ENCODE results near the gene SLC16A9.
"Not testable (repeated sequence)": the region's sequence is repeated elsewhere in the genome, so short reads cannot be mapped to it uniquely, and the experiment has no call there.

The SLC16A9 gene

DNA sequence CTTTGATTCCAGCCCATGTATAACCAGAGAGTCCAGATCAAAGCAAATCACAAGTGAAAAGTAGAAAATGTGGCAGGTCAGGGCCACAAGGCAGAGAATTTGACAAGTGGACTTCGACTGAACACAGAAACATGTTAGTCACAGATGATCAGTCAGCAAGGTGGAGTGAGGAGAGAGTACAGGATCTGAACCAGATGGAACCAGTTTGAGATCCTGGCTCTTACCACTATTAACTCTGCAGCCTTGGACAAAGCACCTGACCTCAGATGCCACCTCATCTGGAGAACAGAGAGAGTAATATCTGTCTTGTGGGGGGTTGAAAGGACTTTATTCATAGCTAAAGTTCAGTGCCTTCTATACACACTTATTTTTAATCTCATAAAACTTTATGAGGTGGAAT lies 39.2 kb upstream of the SLC16A9 start:
- H2AFZ ChIP-seq (ENCODE audit: low read depth, low read length), result no peak overlapping the region
- H3K4me2 ChIP-seq (ENCODE audit: insufficient read depth, low read length), result no peak overlapping the region
- no peak overlapping the region for H3K9ac ChIP-seq (ENCODE audit: low read depth, low read length)
- ATAC-seq (ENCODE audit: insufficient read depth, low read depth) (no peak), DNase-seq (no peak)
- no peaks in the 10 kb centered on the region for H3K79me2 ChIP-seq (ENCODE audit: insufficient read depth, low read length)
- H3K9me3 ChIP-seq (ENCODE audit: insufficient read depth, low read length, severe bottlenecking), result no peaks in the 10 kb centered on the region
- no peaks in the 10 kb centered on the region for H4K20me1 ChIP-seq (ENCODE audit: insufficient read depth, low read length)
- no peaks in the 10 kb centered on the region for H3K4me1 ChIP-seq (ENCODE audit: insufficient read depth, low read length)
- H3K27me3 ChIP-seq (ENCODE audit: insufficient read depth, low read length, poor library complexity), result no peaks in the 10 kb centered on the region
- H3K27ac ChIP-seq (ENCODE audit: low read length), result no peak overlapping the region
- no peak for TF ChIP-seq EZH2 (IDR thresholded peaks at IDR 0.05; ENCODE audit: borderline replicate concordance, low read depth, low read length, severe bottlenecking)
- TF ChIP-seq CTCF (IDR thresholded peaks at IDR 0.05; ENCODE audit: borderline replicate concordance, extremely low read depth, low read length, poor library complexity, severe bottlenecking), result no peak
- no peaks in the 10 kb centered on the region for H3K36me3 ChIP-seq (ENCODE audit: insufficient read depth, low read length)
- no peak overlapping the region for H3K4me3 ChIP-seq (ENCODE audit: low read depth in 1 of 2, low read length in 2 of 2)

GRCh38 chr10:59745163-59745650 lies 35.6 kb upstream of the SLC16A9 start:
- Histone ChIP-seq H3K4me1 (ENCODE audit: insufficient read depth, low read length) (no peaks in the 10 kb centered on the region), H4K20me1 (ENCODE audit: insufficient read depth, low read length) (no peaks in the 10 kb centered on the region), H3K36me3 (ENCODE audit: insufficient read depth, low read length) (no peaks in the 10 kb centered on the region), H3K9me3 (ENCODE audit: insufficient read depth, low read length, severe bottlenecking) (no peaks in the 10 kb centered on the region), H3K27me3 (ENCODE audit: insufficient read depth, low read length, poor library complexity) (no peaks in the 10 kb centered on the region), H3K4me2 (ENCODE audit: insufficient read depth, low read length) (no peak overlapping the region), H2AFZ (ENCODE audit: low read depth, low read length) (no peak overlapping the region), H3K79me2 (ENCODE audit: insufficient read depth, low read length) (no peaks in the 10 kb centered on the region), H3K9ac (ENCODE audit: low read depth, low read length) (no peak overlapping the region), H3K27ac (ENCODE audit: low read length) (no peak overlapping the region), H3K4me3 (ENCODE audit: low read depth in 1 of 2, low read length in 2 of 2) (no peak overlapping the region)
- DNase-seq (no peak), ATAC-seq (ENCODE audit: insufficient read depth, low read depth) (no peak)
- TF ChIP-seq CTCF (IDR thresholded peaks at IDR 0.05; ENCODE audit: borderline replicate concordance, extremely low read depth, low read length, poor library complexity, severe bottlenecking), result no peak
- TF ChIP-seq EZH2 (IDR thresholded peaks at IDR 0.05; ENCODE audit: borderline replicate concordance, low read depth, low read length, severe bottlenecking), result no peak

DNA sequence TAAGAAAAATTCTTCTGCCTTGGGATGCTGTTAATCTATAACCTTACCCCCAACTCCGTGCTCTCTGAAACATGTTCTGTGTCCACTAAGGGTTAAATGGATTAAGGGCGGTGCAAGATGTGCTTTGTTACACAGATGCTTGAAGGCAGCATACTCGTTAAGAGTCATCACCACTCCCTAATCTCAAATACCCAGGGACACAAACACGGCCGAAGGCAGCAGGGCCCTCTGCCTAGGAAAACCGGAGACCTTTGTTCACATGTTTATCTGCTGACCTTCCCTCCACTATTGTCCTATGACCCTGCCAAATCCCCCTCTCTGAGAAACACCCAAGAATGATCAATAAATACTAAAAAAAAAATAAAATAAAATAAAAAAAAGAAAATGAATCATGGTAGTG lies 35.1 kb upstream of the SLC16A9 start:
- not testable (repeated sequence) for ATAC-seq (ENCODE audit: insufficient read depth, low read depth); H2AFZ ChIP-seq (ENCODE audit: low read depth, low read length); H3K9me3 ChIP-seq (ENCODE audit: insufficient read depth, low read length, severe bottlenecking)

DNA sequence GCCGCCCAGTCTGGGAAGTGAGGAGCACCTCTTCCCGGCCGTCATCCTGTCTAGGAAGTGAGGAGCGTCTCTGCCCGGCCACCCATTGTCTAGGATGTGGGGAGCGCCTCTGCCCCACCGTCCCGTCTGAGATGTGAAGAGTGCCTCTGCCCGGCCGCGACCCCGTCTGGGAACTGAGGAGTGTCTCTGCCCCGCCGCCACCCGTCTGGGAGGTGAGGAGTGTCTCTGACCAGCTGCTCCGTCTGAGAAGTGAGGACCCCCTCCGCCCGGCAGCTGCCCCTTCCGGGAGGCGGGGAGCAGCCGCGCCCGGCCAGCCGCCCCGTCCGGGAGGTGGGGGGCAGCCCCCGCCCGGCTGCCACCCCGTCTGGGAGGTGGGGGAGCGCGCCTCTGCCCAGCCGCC lies 34.5 kb upstream of the SLC16A9 start:
- H3K27ac ChIP-seq (ENCODE audit: low read length); H3K4me3 ChIP-seq (ENCODE audit: low read depth in 1 of 2, low read length in 2 of 2); H2AFZ ChIP-seq (ENCODE audit: low read depth, low read length); H3K36me3 ChIP-seq (ENCODE audit: insufficient read depth, low read length); ATAC-seq (ENCODE audit: insufficient read depth, low read depth); H3K9ac ChIP-seq (ENCODE audit: low read depth, low read length); H3K9me3 ChIP-seq (ENCODE audit: insufficient read depth, low read length, severe bottlenecking); H3K27me3 ChIP-seq (ENCODE audit: insufficient read depth, low read length, poor library complexity); H3K79me2 ChIP-seq (ENCODE audit: insufficient read depth, low read length); H3K4me2 ChIP-seq (ENCODE audit: insufficient read depth, low read length); H3K4me1 ChIP-seq (ENCODE audit: insufficient read depth, low read length); H4K20me1 ChIP-seq (ENCODE audit: insufficient read depth, low read length); DNase-seq: not testable (repeated sequence)

More for the DNA sequence above, 35.1 kb upstream of the SLC16A9 start:
- H3K27ac ChIP-seq (ENCODE audit: low read length); H3K36me3 ChIP-seq (ENCODE audit: insufficient read depth, low read length); H3K4me1 ChIP-seq (ENCODE audit: insufficient read depth, low read length); H3K4me2 ChIP-seq (ENCODE audit: insufficient read depth, low read length); H3K9ac ChIP-seq (ENCODE audit: low read depth, low read length); H3K4me3 ChIP-seq (ENCODE audit: low read depth in 1 of 2, low read length in 2 of 2); H3K27me3 ChIP-seq (ENCODE audit: insufficient read depth, low read length, poor library complexity); H3K79me2 ChIP-seq (ENCODE audit: insufficient read depth, low read length); DNase-seq; H4K20me1 ChIP-seq (ENCODE audit: insufficient read depth, low read length): not testable (repeated sequence)
